Muscle layer of colon (tissue), 2 donors: ENCODE data around the gene SLC43A1.

Experiments used
- H3K27ac ChIP-seq: one replicate; pipeline ENCODE4 v1.7.0; 2013; ENCODE audit warnings: low read depth, mild to moderate bottlenecking, low read length, moderate library complexity
- H3K27me3 ChIP-seq, 2 donors: one replicate each; pipeline ENCODE4 v1.7.0; 2013; ENCODE audit warnings: low read length in 2 of 2, mild to moderate bottlenecking in 2 of 2; ENCODE audit not compliant: insufficient read depth in 2 of 2, control insufficient read depth in 1 of 2
- H3K36me3 ChIP-seq: one replicate; pipeline ENCODE4 v1.7.0; 2013; ENCODE audit warnings: mild to moderate bottlenecking, low read length; ENCODE audit not compliant: insufficient read depth
- H3K4me1 ChIP-seq: one replicate; pipeline ENCODE4 v1.7.0; 2013; ENCODE audit warnings: mild to moderate bottlenecking, low read length; ENCODE audit not compliant: insufficient read depth
- H3K4me3 ChIP-seq, 2 donors: one replicate each; pipeline ENCODE4 v1.7.0; 2013; ENCODE audit warnings: low read length in 2 of 2, low read depth in 1 of 2, mild to moderate bottlenecking in 1 of 2, moderate library complexity in 1 of 2
- H3K9ac ChIP-seq: one replicate; pipeline ENCODE4 v1.7.0; 2013; ENCODE audit warnings: low read length
- H3K9me3 ChIP-seq: one replicate; pipeline ENCODE4 v1.7.0; 2013; ENCODE audit warnings: mild to moderate bottlenecking, low read length
- donor health status: abdominal sarcoma.
- donor health status: Adenocarcinoma of cecum.

Gene SLC43A1

GRCh38 chr11:57475191-57475590 is 40.3 kb downstream of the SLC43A1 start:
- H3K4me3 ChIP-seq: no peak overlapping the region
- no peak overlapping the region for H3K27ac ChIP-seq
- H3K9me3 ChIP-seq: no peaks in the 10 kb centered on the region
- H3K27me3 ChIP-seq: peaks cover 19 to 43% of the 10 kb centered on the region in 2 donors
- no peaks in the 10 kb centered on the region for H3K36me3 ChIP-seq
- H3K4me1 ChIP-seq: peaks cover 8% of the 10 kb centered on the region
- H3K9ac ChIP-seq: no peak overlapping the region

- Histone ChIP-seq H3K9ac (no peak overlapping the region), H3K27ac (no peak overlapping the region), H3K4me1 (peaks cover 8% of the 10 kb centered on the region), H3K4me3 (no peak overlapping the region), H3K27me3 (peaks cover 19 to 43% of the 10 kb centered on the region in 2 donors), H3K9me3 (no peaks in the 10 kb centered on the region), H3K36me3 (no peaks in the 10 kb centered on the region)
Observed at GRCh38 chr11:57474803-57475115, 40.7 kb downstream of the SLC43A1 start.

GRCh38 chr11:57474017-57474802 is 41.3 kb downstream of the SLC43A1 start:
- peaks cover 8% of the 10 kb centered on the region for H3K4me1 ChIP-seq
- no peaks in the 10 kb centered on the region for H3K9me3 ChIP-seq
- H3K9ac ChIP-seq: no peak overlapping the region
- no peak overlapping the region for H3K27ac ChIP-seq
- H3K36me3 ChIP-seq: no peaks in the 10 kb centered on the region
- no peak overlapping the region for H3K4me3 ChIP-seq
- peaks cover 19 to 43% of the 10 kb centered on the region in 2 donors for H3K27me3 ChIP-seq

GRCh38 chr11:57473285-57473841 is 42.1 kb downstream of the SLC43A1 start:
- Histone ChIP-seq H3K4me3 (no peak overlapping the region), H3K27ac (no peak overlapping the region), H3K36me3 (no peaks in the 10 kb centered on the region), H3K9me3 (no peaks in the 10 kb centered on the region), H3K4me1 (peaks cover 8% of the 10 kb centered on the region), H3K27me3 (peaks cover 19 to 43% of the 10 kb centered on the region in 2 donors), H3K9ac (no peak overlapping the region)

- Histone ChIP-seq H3K27me3 (peaks cover 19 to 36% of the 10 kb centered on the region in 2 donors), H3K9ac (no peak overlapping the region), H3K9me3 (no peaks in the 10 kb centered on the region), H3K4me3 (no peak overlapping the region), H3K36me3 (no peaks in the 10 kb centered on the region), H3K27ac (no peak overlapping the region), H3K4me1 (peaks cover 8% of the 10 kb centered on the region)
Observed at GRCh38 chr11:57471496-57471895, 44.0 kb downstream of the SLC43A1 start.

GRCh38 chr11:57469268-57469667 is 46.2 kb downstream of the SLC43A1 start:
- H3K9ac ChIP-seq: no peak overlapping the region

GRCh38 chr11:57468276-57468675 is 47.2 kb downstream of the SLC43A1 start:
- Histone ChIP-seq H3K27ac (no peak overlapping the region), H3K4me3 (no peak overlapping the region), H3K9me3 (no peaks in the 10 kb centered on the region), H3K27me3 (peaks cover 0 to 10% of the 10 kb centered on the region in 2 donors), H3K36me3 (no peaks in the 10 kb centered on the region), H3K4me1 (no peaks in the 10 kb centered on the region), H3K9ac (no peak overlapping the region)

More at GRCh38 chr11:57469268-57469667, 46.2 kb downstream of the SLC43A1 start:
- Histone ChIP-seq H3K27ac (no peak overlapping the region), H3K9me3 (no peaks in the 10 kb centered on the region), H3K4me1 (no peaks in the 10 kb centered on the region), H3K4me3 (no peak overlapping the region), H3K36me3 (no peaks in the 10 kb centered on the region), H3K27me3 (peaks cover under 1 to 15% of the 10 kb centered on the region in 2 donors)

GRCh38 chr11:57467508-57468157 is 47.9 kb downstream of the SLC43A1 start:
- Histone ChIP-seq H3K4me1 (no peaks in the 10 kb centered on the region), H3K9ac (no peak overlapping the region), H3K36me3 (no peaks in the 10 kb centered on the region)

GRCh38 chr11:57466680-57467079 is 48.8 kb downstream of the SLC43A1 start:
- H3K9me3 ChIP-seq: no peaks in the 10 kb centered on the region
- H3K4me1 ChIP-seq: no peaks in the 10 kb centered on the region
- no peak overlapping the region for H3K4me3 ChIP-seq
- H3K9ac ChIP-seq: no peak overlapping the region
- peaks cover 3 to 15% of the 10 kb centered on the region in 2 donors for H3K27me3 ChIP-seq
- H3K36me3 ChIP-seq: no peaks in the 10 kb centered on the region
- H3K27ac ChIP-seq: no peak overlapping the region

More at GRCh38 chr11:57467508-57468157, 47.9 kb downstream of the SLC43A1 start:
- H3K4me3 ChIP-seq: no peak overlapping the region
- H3K9me3 ChIP-seq: no peaks in the 10 kb centered on the region
- peaks cover 0 to 6% of the 10 kb centered on the region in 2 donors for H3K27me3 ChIP-seq
- H3K27ac ChIP-seq: no peak overlapping the region

GRCh38 chr11:57464539-57465181 is 50.8 kb downstream of the SLC43A1 start:
- Histone ChIP-seq H3K27ac (no peak overlapping the region), H3K4me1 (peaks cover 4% of the 10 kb centered on the region)

More at GRCh38 chr11:57464539-57465181, 50.8 kb downstream of the SLC43A1 start:
- Histone ChIP-seq H3K9me3 (no peaks in the 10 kb centered on the region), H3K36me3 (no peaks in the 10 kb centered on the region), H3K9ac (no peak overlapping the region), H3K4me3 (no peak overlapping the region), H3K27me3 (peaks cover 9 to 32% of the 10 kb centered on the region in 2 donors)
